Sigmoid colon (tissue), 7 donors: ENCODE measurements around the gene FAM200A. TPM values are rescaled to one million over a fixed set of nuclear protein-coding genes. Genes with fewer than 3 reads are reported as not detected.

Experiments
- DNase-seq: peaks from one replicate; pipeline ENCODE4 v3.0.0-alpha.2; 2019
- H3K27ac ChIP-seq, 4 donors: fragments of 200-600 bp; sonication (generic); one replicate each; pipeline ENCODE4 v1.5.1; 2016 to 2019; ENCODE audit warnings: mild to moderate bottlenecking in 1 of 4
- H3K27me3 ChIP-seq, 3 donors: fragments of 200-600 bp; sonication (generic); one replicate each; pipeline ENCODE4 v1.5.1; 2019; ENCODE audit warnings: mild to moderate bottlenecking in 1 of 3
- H3K36me3 ChIP-seq, 4 donors: fragments of 200-600 bp; sonication (generic); one replicate each; pipeline ENCODE4 v1.5.1; 2016 to 2019
- H3K4me1 ChIP-seq, 4 donors: fragments of 200-600 bp; sonication (generic); one replicate each; pipeline ENCODE4 v1.5.1; 2017 to 2019
- H3K4me3 ChIP-seq, 4 donors: fragments of 200-600 bp; sonication (generic); one replicate each; pipeline ENCODE4 v1.5.1; 2017 to 2019; ENCODE audit warnings: mild to moderate bottlenecking in 2 of 4, moderate library complexity in 1 of 4
- H3K9me3 ChIP-seq, 4 donors: fragments of 200-600 bp in 3 of 4; sonication (generic) in 3 of 4; one replicate each; pipeline versions ENCODE4 v1.5.1 to v1.6.1; 2013 to 2019
- CTCF ChIP-seq, 4 experiments: fragments of 450-650 bp in 3 of 4; fragments of 200-600 bp in 1 of 4; IDR thresholded peaks; one replicate each; pipeline ENCODE4 v1.5.1; 2016 to 2019; ENCODE audit warnings: antibody characterized with exemption in 4 of 4, mild to moderate bottlenecking in 3 of 4, moderate library complexity in 2 of 4
- EP300 ChIP-seq, 4 donors: sonication (generic); formaldehyde crosslinking; IDR thresholded peaks; one replicate each; pipeline ENCODE4 v1.6.1; 2017; ENCODE audit warnings: antibody characterized with exemption in 4 of 4
- POLR2A ChIP-seq, 2 donors: fragments of 450-650 bp; IDR thresholded peaks; one replicate each; pipeline ENCODE4 v1.6.1; 2016; ENCODE audit warnings: antibody characterized with exemption in 2 of 2, mild to moderate bottlenecking in 2 of 2, moderate library complexity in 2 of 2
- POLR2AphosphoS5 ChIP-seq, 4 donors: sonication (generic); formaldehyde crosslinking; IDR thresholded peaks; one replicate each; pipeline ENCODE4 v1.6.1; 2017; ENCODE audit warnings: antibody characterized with exemption in 4 of 4
- WGBS, 2 donors: extraction: QIAGEN DNeasy Blood & Tissue Kit; methylation state at CpG; one replicate each; pipeline ENCODE4 v1.1.7; 2013; 5-methylcytosine and 5-hydroxymethylcytosine counted together
- intact Hi-C: fragments of 100-400 bp; cut with DNase I; formaldehyde crosslinking; loops from one replicate; pipeline ENCODE4 v1.15.1; 2023
- polyA plus RNA-seq, 3 donors: library from polyadenylated mRNA; stranded (reverse); fragments of 200-250 nt; gene quantifications; one replicate each; pipeline ENCODE4 v1.2.3, GENCODE V29; 2013
- total RNA-seq, 4 donors: library from RNA; depleted of rRNA; stranded (reverse); fragments of >200 nt; gene quantifications; one replicate each; pipeline ENCODE4 v1.1.0, GENCODE V29; 2016
- donor health status: healthy with polysubstance abuse.
- donor health status: Bipolar disorder and iron deficiency.
- donor health status: healthy.

FAM200A gene
- total RNA-seq (1 to 10 TPM; 2.3 to 6.4 (median 4.6) TPM), polyA plus RNA-seq (1 to 10 TPM; 1.8 to 3.1 (median 2.4) TPM)

GRCh38 chr7:99551767-99552463, at the start of gene FAM200A:
FAM200A (minus strand) TSS chr7:99552114; CDS start chr7:99548407, 3,707 bp downstream.
- Histone ChIP-seq H3K36me3 (peaks cover 0 to 36% (median 6%) of the 10 kb centered on the region in 4 donors), H3K27ac (peak within 1 kb of the TSS; percentile 81 to 88 (median 84)), H3K4me1 (peaks cover 0 to 26% (median 17%) of the 10 kb centered on the region in 4 donors), H3K4me3 (peak within 1 kb of the TSS; percentile 77 to 96 (median 87)), H3K9me3 (peaks cover 0 to 4% (median 2%) of the 10 kb centered on the region in 4 donors), H3K27me3 (no peaks in the 10 kb centered on the region)
- TF ChIP-seq POLR2A (IDR thresholded peaks at IDR 0.05) = peak; percentile 82 to 94
- TF ChIP-seq CTCF (IDR thresholded peaks at IDR 0.05) = no peak
- TF ChIP-seq POLR2AphosphoS5 (IDR thresholded peaks at IDR 0.05) = peak; percentile 94 to 98 (median 97)
- TF ChIP-seq EP300 (IDR thresholded peaks at IDR 0.05) = peak in 1 of 4 donors; percentile 52
- intact Hi-C loops = loop anchor here (5.0 to 10.0 kb wide), 3 partner anchors 65 to 1297 kb away; partner anchors contain the start of genes ARPC1A, TECPR1 and ZSCAN25
- WGBS, 2 donors = 0% methylated on average over 37 of the region's 37 CpGs
- DNase-seq = peak; percentile 93

DNA sequence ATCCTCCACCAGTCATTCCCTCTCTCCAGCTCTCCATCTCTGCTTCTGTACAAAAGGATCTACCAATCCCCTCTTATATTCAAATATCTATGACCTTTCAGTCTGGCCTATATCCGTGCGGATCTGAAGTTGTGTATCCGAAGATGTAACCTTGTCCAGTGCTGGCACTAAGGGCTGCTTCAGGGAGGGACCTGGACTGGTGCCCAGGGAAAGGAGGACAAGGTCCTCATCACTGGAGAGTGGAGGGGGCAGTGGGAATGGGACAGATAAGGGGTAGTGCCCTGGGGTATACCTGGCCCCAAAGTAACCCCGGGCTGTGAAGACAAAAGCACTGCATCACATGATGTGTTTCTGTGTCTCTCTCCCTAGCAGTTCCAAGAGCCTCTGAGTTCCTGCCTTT, 47.9 kb upstream of the FAM200A start:
- H3K27ac ChIP-seq = no peak overlapping the region
- no peaks in the 10 kb centered on the region for H3K9me3 ChIP-seq
- no peaks in the 10 kb centered on the region for H3K27me3 ChIP-seq
- TF ChIP-seq EP300 (IDR thresholded peaks at IDR 0.05) (no peak), POLR2AphosphoS5 (IDR thresholded peaks at IDR 0.05) (no peak), CTCF (IDR thresholded peaks at IDR 0.05) (no peak), POLR2A (IDR thresholded peaks at IDR 0.05) (no peak)
- H3K4me1 ChIP-seq = no peaks in the 10 kb centered on the region
- WGBS, 2 donors = 64 to 81% methylated on average over 4 of the region's 4 CpGs
- no peak overlapping the region for H3K4me3 ChIP-seq
- DNase-seq = no peak
- H3K36me3 ChIP-seq = no peaks in the 10 kb centered on the region
- intact Hi-C loops = no loop called here

- no peak for DNase-seq
- Histone ChIP-seq H3K4me3 (no peak within 1 kb of the TSS), H3K27ac (no peak within 1 kb of the TSS), H3K9me3 (no peaks in the 10 kb centered on the region), H3K36me3 (no peaks in the 10 kb centered on the region), H3K27me3 (no peaks in the 10 kb centered on the region), H3K4me1 (no peaks in the 10 kb centered on the region)
- TF ChIP-seq POLR2A (IDR thresholded peaks at IDR 0.05) (no peak), CTCF (IDR thresholded peaks at IDR 0.05) (no peak), EP300 (IDR thresholded peaks at IDR 0.05) (no peak), POLR2AphosphoS5 (IDR thresholded peaks at IDR 0.05) (no peak)
- 61 to 87% methylated on average over 34 of the region's 34 CpGs for WGBS, 2 donors
- intact Hi-C loops = no loop called here
Observed at GRCh38 chr7:99597762-99598501, 46.0 kb upstream of the FAM200A start, which contains the start of gene TMEM225B. TMEM225B (plus strand) TSS chr7:99598267; CDS start chr7:99604389, 6,122 bp downstream.

DNA sequence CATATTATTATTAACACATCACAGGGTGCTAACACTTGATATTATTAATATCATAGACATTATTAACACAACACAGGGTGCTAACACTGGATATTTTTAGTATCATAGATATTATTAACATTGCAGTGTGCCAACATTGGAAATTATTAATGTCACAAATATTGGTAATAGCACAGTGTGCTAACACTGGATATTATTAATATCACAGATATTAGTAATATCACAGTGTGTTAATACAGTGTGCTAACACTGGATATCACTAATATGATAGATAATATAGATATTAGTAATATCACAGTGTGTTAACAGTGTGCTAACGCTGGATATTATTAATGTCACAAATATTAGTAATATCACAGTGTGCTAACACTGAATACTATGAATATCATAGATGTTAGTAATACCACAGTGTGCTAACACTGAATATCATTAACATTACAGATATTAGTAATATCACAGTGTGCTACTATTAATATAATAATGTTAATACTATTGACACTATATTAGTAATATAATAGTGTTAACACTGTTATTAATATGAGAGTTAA, 44.6 kb upstream of the FAM200A start:
- H3K27me3 ChIP-seq = no peaks in the 10 kb centered on the region
- WGBS, 2 donors = 80 to 97% methylated on average over 1 of the region's 1 CpG
- intact Hi-C loops = no loop called here
- H3K27ac ChIP-seq = no peak overlapping the region
- no peaks in the 10 kb centered on the region for H3K4me1 ChIP-seq
- no peaks in the 10 kb centered on the region for H3K36me3 ChIP-seq
- H3K4me3 ChIP-seq = no peak overlapping the region
- no peaks in the 10 kb centered on the region for H3K9me3 ChIP-seq
- TF ChIP-seq CTCF (IDR thresholded peaks at IDR 0.05) = no peak
- TF ChIP-seq POLR2AphosphoS5 (IDR thresholded peaks at IDR 0.05) = no peak
- no peak for TF ChIP-seq POLR2A (IDR thresholded peaks at IDR 0.05)
- no peak for TF ChIP-seq EP300 (IDR thresholded peaks at IDR 0.05)
- no peak for DNase-seq
